Sigmoid colon (tissue), 7 donors: ENCODE results near the gene RANBP2. TPM values are rescaled to one million over a fixed set of nuclear protein-coding genes. Genes with fewer than 3 reads are reported as not detected.
"Not testable (repeated sequence)": the region's sequence is repeated elsewhere in the genome, so short reads cannot be mapped to it uniquely, and the experiment has no call there.

ENCODE experiments used
- DNase-seq: peaks from one replicate; pipeline ENCODE4 v3.0.0-alpha.2; 2019
- H3K27ac ChIP-seq, 4 donors: fragments of 200-600 bp; sonication (generic); one replicate each; pipeline ENCODE4 v1.5.1; 2016 to 2019; ENCODE audit warnings: mild to moderate bottlenecking in 1 of 4
- H3K27me3 ChIP-seq, 3 donors: fragments of 200-600 bp; sonication (generic); one replicate each; pipeline ENCODE4 v1.5.1; 2019; ENCODE audit warnings: mild to moderate bottlenecking in 1 of 3
- H3K36me3 ChIP-seq, 4 donors: fragments of 200-600 bp; sonication (generic); one replicate each; pipeline ENCODE4 v1.5.1; 2016 to 2019
- H3K4me1 ChIP-seq, 4 donors: fragments of 200-600 bp; sonication (generic); one replicate each; pipeline ENCODE4 v1.5.1; 2017 to 2019
- H3K4me3 ChIP-seq, 4 donors: fragments of 200-600 bp; sonication (generic); one replicate each; pipeline ENCODE4 v1.5.1; 2017 to 2019; ENCODE audit warnings: mild to moderate bottlenecking in 2 of 4, moderate library complexity in 1 of 4
- H3K9me3 ChIP-seq, 4 donors: fragments of 200-600 bp in 3 of 4; sonication (generic) in 3 of 4; one replicate each; pipeline versions ENCODE4 v1.5.1 to v1.6.1; 2013 to 2019
- EP300 ChIP-seq, 4 donors: sonication (generic); formaldehyde crosslinking; IDR thresholded peaks; one replicate each; pipeline ENCODE4 v1.6.1; 2017; ENCODE audit warnings: antibody characterized with exemption in 4 of 4
- POLR2A ChIP-seq, 2 donors: fragments of 450-650 bp; IDR thresholded peaks; one replicate each; pipeline ENCODE4 v1.6.1; 2016; ENCODE audit warnings: antibody characterized with exemption in 2 of 2, mild to moderate bottlenecking in 2 of 2, moderate library complexity in 2 of 2
- POLR2AphosphoS5 ChIP-seq, 4 donors: sonication (generic); formaldehyde crosslinking; IDR thresholded peaks; one replicate each; pipeline ENCODE4 v1.6.1; 2017; ENCODE audit warnings: antibody characterized with exemption in 4 of 4
- WGBS, 2 donors: extraction: QIAGEN DNeasy Blood & Tissue Kit; methylation state at CpG; one replicate each; pipeline ENCODE4 v1.1.7; 2013; 5-methylcytosine and 5-hydroxymethylcytosine counted together
- intact Hi-C: fragments of 100-400 bp; cut with DNase I; formaldehyde crosslinking; loops from one replicate; pipeline ENCODE4 v1.15.1; 2023
- polyA plus RNA-seq, 3 donors: library from polyadenylated mRNA; stranded (reverse); fragments of 200-250 nt; gene quantifications; one replicate each; pipeline ENCODE4 v1.2.3, GENCODE V29; 2013
- total RNA-seq, 4 donors: library from RNA; depleted of rRNA; stranded (reverse); fragments of >200 nt; gene quantifications; one replicate each; pipeline ENCODE4 v1.1.0, GENCODE V29; 2016
- TF ChIP-seq, protein P1 (sequence below), 4 experiments: fragments of 450-650 bp in 3 of 4; fragments of 200-600 bp in 1 of 4; IDR thresholded peaks; one replicate each; pipeline ENCODE4 v1.5.1; 2016 to 2019; ENCODE audit warnings: antibody characterized with exemption in 4 of 4, mild to moderate bottlenecking in 3 of 4, moderate library complexity in 2 of 4
- donor health status: healthy with polysubstance abuse.
- donor health status: Bipolar disorder and iron deficiency.
- donor health status: healthy.

Gene RANBP2
- total and polyA plus RNA-seq, 7 donors: 5.3 to 66.5 (median 52.6) TPM

DNA sequence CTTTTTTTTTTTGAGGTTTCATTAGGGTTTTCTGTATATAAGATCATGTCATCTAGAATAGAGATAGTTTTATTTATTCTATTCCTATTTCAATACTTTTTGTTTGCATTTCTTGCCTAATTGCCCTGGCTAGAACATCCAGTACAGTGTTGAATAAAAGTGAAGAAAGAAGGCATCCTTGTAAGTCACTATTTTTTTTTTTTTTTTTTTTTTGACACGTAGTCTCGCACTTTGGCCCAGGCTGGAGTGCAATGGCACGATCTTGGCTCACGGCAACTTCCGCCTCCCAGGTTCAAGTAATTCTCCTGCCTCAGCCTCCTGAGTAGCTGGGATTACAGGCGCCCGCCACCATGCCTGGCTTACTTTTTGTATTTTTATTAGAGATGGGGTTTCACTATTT is 27.8 kb upstream of the RANBP2 start:
- no peaks in the 10 kb centered on the region for H3K9me3 ChIP-seq
- no peak for TF ChIP-seq POLR2AphosphoS5 (IDR thresholded peaks at IDR 0.05)
- TF ChIP-seq, protein P1, sequence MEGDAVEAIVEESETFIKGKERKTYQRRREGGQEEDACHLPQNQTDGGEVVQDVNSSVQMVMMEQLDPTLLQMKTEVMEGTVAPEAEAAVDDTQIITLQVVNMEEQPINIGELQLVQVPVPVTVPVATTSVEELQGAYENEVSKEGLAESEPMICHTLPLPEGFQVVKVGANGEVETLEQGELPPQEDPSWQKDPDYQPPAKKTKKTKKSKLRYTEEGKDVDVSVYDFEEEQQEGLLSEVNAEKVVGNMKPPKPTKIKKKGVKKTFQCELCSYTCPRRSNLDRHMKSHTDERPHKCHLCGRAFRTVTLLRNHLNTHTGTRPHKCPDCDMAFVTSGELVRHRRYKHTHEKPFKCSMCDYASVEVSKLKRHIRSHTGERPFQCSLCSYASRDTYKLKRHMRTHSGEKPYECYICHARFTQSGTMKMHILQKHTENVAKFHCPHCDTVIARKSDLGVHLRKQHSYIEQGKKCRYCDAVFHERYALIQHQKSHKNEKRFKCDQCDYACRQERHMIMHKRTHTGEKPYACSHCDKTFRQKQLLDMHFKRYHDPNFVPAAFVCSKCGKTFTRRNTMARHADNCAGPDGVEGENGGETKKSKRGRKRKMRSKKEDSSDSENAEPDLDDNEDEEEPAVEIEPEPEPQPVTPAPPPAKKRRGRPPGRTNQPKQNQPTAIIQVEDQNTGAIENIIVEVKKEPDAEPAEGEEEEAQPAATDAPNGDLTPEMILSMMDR (IDR thresholded peaks at IDR 0.05): no peak
- no peak for TF ChIP-seq POLR2A (IDR thresholded peaks at IDR 0.05)
- TF ChIP-seq EP300 (IDR thresholded peaks at IDR 0.05): no peak
- no peak for DNase-seq
- H3K36me3 ChIP-seq: no peaks in the 10 kb centered on the region
- no peaks in the 10 kb centered on the region for H3K4me1 ChIP-seq
- H3K27ac ChIP-seq: no peak overlapping the region
- no peak overlapping the region for H3K4me3 ChIP-seq
- intact Hi-C loops: no loop called here
- H3K27me3 ChIP-seq: no peaks in the 10 kb centered on the region
- 94 to 98% methylated on average over 7 of the region's 7 CpGs for WGBS, 2 donors

DNA sequence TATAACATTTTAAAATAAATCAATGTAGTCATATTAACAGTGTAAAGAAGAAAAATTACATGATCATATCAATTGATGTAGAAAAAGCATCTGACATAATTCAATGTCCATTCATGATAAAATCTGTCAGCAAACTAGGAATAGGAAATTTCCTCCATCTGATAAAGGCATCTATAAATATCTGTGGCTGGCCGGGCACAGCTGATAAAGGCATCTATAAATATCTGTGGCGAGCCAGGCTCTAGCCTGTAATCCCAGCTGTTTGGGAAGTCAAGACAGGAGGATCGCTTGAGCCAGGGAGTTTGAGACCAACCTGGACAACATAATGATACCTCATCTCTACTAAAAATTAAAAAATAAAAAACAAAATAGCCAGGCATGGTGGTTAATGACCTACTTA is 18.1 kb upstream of the RANBP2 start:
- 62 to 81% methylated on average over 3 of the region's 3 CpGs for WGBS, 2 donors

DNA sequence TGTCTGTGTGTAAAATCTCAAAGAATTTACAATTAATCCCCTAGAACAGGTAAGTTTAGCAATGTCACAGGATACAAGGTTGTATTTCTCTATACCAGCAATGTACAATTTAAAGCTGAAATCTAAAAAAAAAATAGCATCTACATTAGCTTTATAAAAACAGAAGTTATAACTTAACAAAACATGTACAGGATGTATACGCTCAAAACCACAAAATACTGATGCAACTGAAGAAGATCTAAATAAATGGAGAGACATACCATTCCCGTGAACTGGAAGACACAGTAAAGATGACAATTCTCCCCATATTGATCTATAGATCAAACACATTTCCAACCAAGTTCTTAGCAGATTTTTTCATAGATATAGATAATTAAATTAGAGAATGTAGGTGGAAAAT is 17.5 kb upstream of the RANBP2 start:
- Histone ChIP-seq H3K9me3 (no peaks in the 10 kb centered on the region), H3K4me3 (no peak overlapping the region), H3K4me1 (no peaks in the 10 kb centered on the region), H3K36me3 (no peaks in the 10 kb centered on the region), H3K27me3 (no peaks in the 10 kb centered on the region), H3K27ac (no peak overlapping the region)
- TF ChIP-seq EP300 (IDR thresholded peaks at IDR 0.05) (no peak), POLR2AphosphoS5 (IDR thresholded peaks at IDR 0.05) (no peak), POLR2A (IDR thresholded peaks at IDR 0.05) (no peak)
- TF ChIP-seq, protein P1 (IDR thresholded peaks at IDR 0.05): no peak
- intact Hi-C loops: no loop called here
- DNase-seq: no peak
- 56 to 91% methylated on average over 2 of the region's 2 CpGs for WGBS, 2 donors

More for the DNA sequence above, 18.1 kb upstream of the RANBP2 start:
- no peak for DNase-seq
- Histone ChIP-seq H3K36me3 (no peaks in the 10 kb centered on the region), H3K27me3 (no peaks in the 10 kb centered on the region), H3K9me3 (no peaks in the 10 kb centered on the region), H3K27ac (no peak overlapping the region), H3K4me1 (no peaks in the 10 kb centered on the region), H3K4me3 (no peak overlapping the region)
- intact Hi-C loops: no loop called here
- TF ChIP-seq POLR2A (IDR thresholded peaks at IDR 0.05) (no peak), POLR2AphosphoS5 (IDR thresholded peaks at IDR 0.05) (no peak), EP300 (IDR thresholded peaks at IDR 0.05) (no peak)

- H3K9me3 ChIP-seq: no peaks in the 10 kb centered on the region
- H3K27me3 ChIP-seq: no peaks in the 10 kb centered on the region
- intact Hi-C loops: no loop called here
- H3K36me3 ChIP-seq: no peaks in the 10 kb centered on the region
- WGBS, 2 donors: 95 to 96% methylated on average over 1 of the region's 1 CpG
- H3K4me1 ChIP-seq: no peaks in the 10 kb centered on the region
- no peak overlapping the region for H3K4me3 ChIP-seq
- DNase-seq: no peak
- H3K27ac ChIP-seq: no peak overlapping the region
- TF ChIP-seq POLR2A (IDR thresholded peaks at IDR 0.05) (no peak), POLR2AphosphoS5 (IDR thresholded peaks at IDR 0.05) (no peak)
- TF ChIP-seq, protein P1 (IDR thresholded peaks at IDR 0.05): no peak
These were observed 14.4 kb upstream of the RANBP2 start for GRCh38 chr2:108704871-108705270.

- Histone ChIP-seq H3K36me3 (no peaks in the 10 kb centered on the region), H3K27me3 (no peaks in the 10 kb centered on the region), H3K4me1 (no peaks in the 10 kb centered on the region), H3K9me3 (no peaks in the 10 kb centered on the region), H3K27ac (no peak overlapping the region), H3K4me3 (no peak overlapping the region)
- intact Hi-C loops: no loop called here
- no peak for DNase-seq
- TF ChIP-seq EP300 (IDR thresholded peaks at IDR 0.05) (no peak), POLR2A (IDR thresholded peaks at IDR 0.05) (no peak), POLR2AphosphoS5 (IDR thresholded peaks at IDR 0.05) (no peak)
- TF ChIP-seq, protein P1 (IDR thresholded peaks at IDR 0.05): no peak
These were observed 12.0 kb upstream of the RANBP2 start for GRCh38 chr2:108707300-108707699.

DNA sequence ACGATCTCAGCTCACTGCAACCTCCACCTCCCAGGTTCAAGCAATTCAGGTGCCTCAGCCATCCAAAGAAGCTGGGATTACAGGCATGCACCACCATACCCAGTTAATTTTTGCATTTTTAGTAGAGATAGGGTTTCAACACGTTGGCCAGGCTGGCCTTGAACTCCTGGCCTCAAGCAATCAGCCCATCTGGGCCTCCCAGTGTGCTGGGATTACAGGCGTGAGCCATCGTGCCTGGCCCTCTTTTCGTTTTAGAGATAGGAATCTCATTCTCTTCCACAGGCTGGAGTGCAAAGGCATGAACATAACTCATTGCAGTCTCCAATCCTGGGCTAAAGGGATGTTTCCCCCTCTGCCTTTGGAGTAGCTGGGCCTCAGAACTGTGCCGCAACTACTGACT is 2.3 kb upstream of the RANBP2 start:
- not testable (repeated sequence) for H3K27me3 ChIP-seq, H3K4me3 ChIP-seq, H3K9me3 ChIP-seq, DNase-seq, H3K36me3 ChIP-seq, H3K27ac ChIP-seq
- peaks cover 0 to 15% (median 9%) of the 10 kb centered on the region in 4 donors for H3K4me1 ChIP-seq
- WGBS, 2 donors: 71 to 82% methylated on average over 6 of the region's 6 CpGs
- intact Hi-C loops: loop anchor here (10.0 kb wide), 2 partner anchors 52 to 112 kb away; no protein-coding TSS in a partner anchor

DNA sequence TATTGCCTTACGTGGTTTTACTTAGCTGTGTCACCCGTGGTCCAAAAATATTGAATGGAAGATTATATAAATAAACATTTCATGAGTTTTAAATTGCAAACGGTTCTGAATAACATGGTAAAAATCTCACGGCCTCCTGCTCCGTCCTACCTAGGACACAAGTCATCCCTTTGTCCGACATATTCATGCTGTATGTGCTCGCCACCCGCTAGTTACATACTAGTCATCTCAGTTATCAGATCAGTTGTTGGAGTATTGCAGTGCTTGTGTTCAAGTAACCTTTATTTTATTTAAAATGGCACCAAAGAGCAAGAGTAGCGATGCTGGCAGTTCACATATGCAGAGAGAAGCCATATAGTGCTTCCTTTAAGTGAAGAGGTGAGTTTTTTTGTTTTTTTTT is 6.8 kb downstream of the RANBP2 start:
- H3K27ac ChIP-seq, H3K36me3 ChIP-seq, H3K9me3 ChIP-seq, H3K27me3 ChIP-seq, H3K4me3 ChIP-seq, intact Hi-C loops, DNase-seq: not testable (repeated sequence)
- WGBS, 2 donors: 62 to 82% methylated on average over 9 of the region's 9 CpGs
- peaks cover 0 to 21% (median 7%) of the 10 kb centered on the region in 4 donors for H3K4me1 ChIP-seq

DNA sequence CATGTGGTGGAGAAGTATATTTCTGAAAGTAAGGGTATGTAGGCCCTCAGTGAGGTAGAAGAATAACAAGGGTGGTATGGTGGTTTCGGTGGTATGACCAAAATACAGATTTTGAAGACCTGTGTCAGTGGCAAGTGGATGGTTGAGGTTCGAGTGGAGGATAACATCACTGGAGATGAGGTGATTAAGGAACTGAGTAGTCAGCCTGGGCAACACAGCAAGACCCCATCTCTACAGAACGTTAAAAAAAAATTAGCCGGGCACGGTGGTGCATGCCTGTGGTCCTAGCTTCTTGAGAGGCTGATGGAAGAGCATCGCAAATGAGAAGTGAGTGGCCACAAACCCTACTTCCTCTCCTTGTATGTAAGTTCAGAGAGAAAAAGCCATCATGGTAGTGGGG is 15.4 kb downstream of the RANBP2 start:
- H3K9me3 ChIP-seq, H3K27me3 ChIP-seq, H3K4me3 ChIP-seq, H3K4me1 ChIP-seq, H3K27ac ChIP-seq, DNase-seq, intact Hi-C loops: not testable (repeated sequence)
- H3K36me3 ChIP-seq: peaks cover 0 to 45% (median 3%) of the 10 kb centered on the region in 4 donors
- WGBS, 2 donors: 97% methylated on average over 6 of the region's 6 CpGs

DNA sequence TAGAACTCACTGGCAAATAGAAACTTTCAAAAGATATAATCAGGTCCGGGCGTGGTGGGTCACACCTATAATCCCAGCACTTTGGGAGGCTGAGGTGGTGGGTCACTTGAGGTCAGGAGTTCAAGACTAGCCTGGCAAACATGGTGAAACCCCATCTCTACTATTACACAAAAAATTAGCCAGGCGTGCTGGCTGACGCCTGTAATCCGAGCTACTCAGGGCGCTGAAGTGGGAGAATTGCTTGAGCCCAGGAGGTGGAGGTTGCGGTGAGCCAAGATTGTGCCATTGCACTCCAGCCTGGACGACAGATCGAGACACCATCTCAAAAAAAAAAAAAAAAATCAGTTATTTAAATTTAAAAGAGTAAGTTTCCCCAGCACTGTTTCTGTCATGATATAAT is 38.7 kb downstream of the RANBP2 start:
- H3K27me3 ChIP-seq, H3K4me3 ChIP-seq, intact Hi-C loops, DNase-seq, H3K4me1 ChIP-seq, H3K27ac ChIP-seq, H3K9me3 ChIP-seq: not testable (repeated sequence)
- H3K36me3 ChIP-seq: peaks cover under 1 to 60% (median 15%) of the 10 kb centered on the region in 4 donors
- WGBS, 2 donors: 95 to 97% methylated on average over 9 of the region's 9 CpGs
